Activated naive CD8-positive, alpha-beta T cell (primary cell): ENCODE measurements around the gene NFYC.

ENCODE experiments used
- H3K27ac Mint-ChIP-seq: one replicate; pipeline ENCODE4 v1.8.0; 2021; ENCODE audit warnings: mixed read lengths
- H3K27me3 Mint-ChIP-seq: one replicate; pipeline ENCODE4 v1.8.0; 2021; ENCODE audit warnings: mixed read lengths
- H3K36me3 Mint-ChIP-seq: one replicate; pipeline ENCODE4 v1.8.0; 2021; ENCODE audit warnings: mixed read lengths
- H3K4me1 Mint-ChIP-seq: one replicate; pipeline ENCODE4 v1.8.0; 2021; ENCODE audit warnings: low read depth, mixed read lengths
- H3K4me3 Mint-ChIP-seq: one replicate; pipeline ENCODE4 v1.8.0; 2021; ENCODE audit warnings: mild to moderate bottlenecking, mixed read lengths
- H3K9me3 Mint-ChIP-seq: one replicate; pipeline ENCODE4 v1.8.0; 2021; ENCODE audit warnings: low read depth, mixed read lengths

The NFYC gene

GRCh38 chr1:40808002-40808401, 116.5 kb downstream of the NFYC start:
- H3K4me3 Mint-ChIP-seq, result no peak overlapping the region
- no peaks in the 10 kb centered on the region for H3K36me3 Mint-ChIP-seq
- H3K27me3 Mint-ChIP-seq, result no peaks in the 10 kb centered on the region
- H3K27ac Mint-ChIP-seq, result no peak overlapping the region
- H3K9me3 Mint-ChIP-seq, result no peaks in the 10 kb centered on the region
- peaks cover 22% of the 10 kb centered on the region for H3K4me1 Mint-ChIP-seq

GRCh38 chr1:40808444-40808843, 116.9 kb downstream of the NFYC start:
- Mint-ChIP-seq H3K9me3 (no peaks in the 10 kb centered on the region), H3K4me3 (no peak overlapping the region), H3K4me1 (peaks cover 22% of the 10 kb centered on the region), H3K36me3 (no peaks in the 10 kb centered on the region), H3K27me3 (no peaks in the 10 kb centered on the region), H3K27ac (no peak overlapping the region)

GRCh38 chr1:40808909-40809308, 117.4 kb downstream of the NFYC start:
- H3K36me3 Mint-ChIP-seq, result no peaks in the 10 kb centered on the region
- H3K27me3 Mint-ChIP-seq, result no peaks in the 10 kb centered on the region
- no peak overlapping the region for H3K4me3 Mint-ChIP-seq
- peaks cover 22% of the 10 kb centered on the region for H3K4me1 Mint-ChIP-seq
- H3K9me3 Mint-ChIP-seq, result no peaks in the 10 kb centered on the region
- no peak overlapping the region for H3K27ac Mint-ChIP-seq

DNA sequence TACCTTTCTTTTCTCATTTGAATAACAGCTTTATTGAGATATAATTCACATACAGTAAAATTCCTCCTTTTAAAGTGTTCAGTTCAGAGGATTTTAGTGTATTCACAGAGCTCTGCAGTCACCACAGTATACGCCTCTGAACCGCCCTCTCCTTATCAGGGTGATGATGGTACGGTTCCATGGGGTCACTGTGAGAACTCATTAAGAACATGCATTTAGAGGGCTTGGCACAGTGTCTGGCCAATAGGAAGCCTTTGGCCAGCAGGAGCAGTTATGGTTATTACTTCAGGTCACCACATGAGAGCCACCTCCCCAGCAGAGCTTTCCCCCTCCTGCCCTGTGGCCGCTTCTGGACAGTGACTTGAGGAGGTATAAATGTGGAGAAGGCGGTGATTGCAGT, 119.4 kb downstream of the NFYC start:
- Mint-ChIP-seq H3K27ac (no peak overlapping the region), H3K9me3 (no peaks in the 10 kb centered on the region)

DNA sequence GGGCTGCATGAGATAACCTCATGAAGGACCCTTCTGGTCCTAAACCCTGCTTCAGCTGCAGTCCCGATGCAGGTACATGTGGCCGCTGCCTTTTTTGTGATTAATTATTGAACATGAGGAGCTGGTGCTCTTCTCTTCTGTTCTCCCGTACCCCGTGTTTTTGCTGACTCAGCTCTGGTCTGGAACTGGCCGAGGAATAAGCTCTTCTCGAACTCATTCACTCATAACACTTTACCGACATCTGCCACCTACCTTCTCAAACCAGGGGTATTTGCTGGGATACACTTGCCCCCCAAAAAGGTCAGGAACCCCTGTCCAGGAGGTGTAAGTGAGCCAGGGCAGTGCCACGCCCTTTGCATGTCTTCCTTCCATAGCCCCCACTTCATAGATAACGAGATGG, 123.9 kb downstream of the NFYC start:
- Mint-ChIP-seq H3K36me3 (no peaks in the 10 kb centered on the region), H3K9me3 (no peaks in the 10 kb centered on the region), H3K27me3 (no peaks in the 10 kb centered on the region), H3K4me1 (peaks cover 9% of the 10 kb centered on the region), H3K27ac (no peak overlapping the region), H3K4me3 (no peak overlapping the region)

More for the DNA sequence above, 119.4 kb downstream of the NFYC start:
- Mint-ChIP-seq H3K27me3 (no peaks in the 10 kb centered on the region), H3K4me1 (peaks cover 20% of the 10 kb centered on the region), H3K4me3 (no peak overlapping the region), H3K36me3 (no peaks in the 10 kb centered on the region)

GRCh38 chr1:40817791-40818263, 126.3 kb downstream of the NFYC start:
- Mint-ChIP-seq H3K27me3 (no peaks in the 10 kb centered on the region), H3K36me3 (no peaks in the 10 kb centered on the region), H3K4me3 (peak overlapping the region; percentile 75), H3K4me1 (peaks cover 7% of the 10 kb centered on the region), H3K9me3 (no peaks in the 10 kb centered on the region), H3K27ac (no peak overlapping the region)

DNA sequence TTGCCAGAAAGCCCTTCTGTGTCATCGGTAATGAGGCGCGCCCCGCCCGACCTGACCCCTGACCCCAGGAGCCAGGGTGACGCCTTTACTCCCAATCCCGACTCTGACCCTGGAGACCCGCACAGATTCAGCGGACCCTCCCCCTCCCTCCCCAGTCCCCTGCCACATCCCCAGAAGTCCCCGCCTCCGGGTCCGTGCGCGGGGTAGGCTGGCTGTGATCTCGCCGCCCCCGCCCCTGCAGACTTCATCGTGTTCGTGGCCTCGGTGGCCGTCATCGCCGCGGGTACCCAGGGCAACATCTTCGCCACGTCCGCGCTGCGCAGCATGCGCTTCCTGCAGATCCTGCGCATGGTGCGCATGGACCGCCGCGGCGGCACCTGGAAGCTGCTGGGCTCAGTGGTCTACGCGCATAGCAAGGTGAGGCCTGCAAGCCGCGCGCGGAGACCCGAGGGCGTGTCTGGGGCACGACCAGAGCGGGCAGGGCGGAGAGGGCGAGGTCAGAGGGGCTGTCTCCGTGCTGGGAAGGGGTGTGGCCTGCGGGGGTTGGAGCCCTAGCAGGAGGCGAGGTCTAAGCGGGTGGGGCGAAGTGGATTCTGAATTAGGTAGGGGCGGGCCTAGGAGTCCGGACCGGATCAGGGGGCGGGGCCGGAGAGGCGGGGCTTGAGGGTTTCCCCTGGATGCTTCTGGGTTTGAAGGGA, 126.9 kb downstream of the NFYC start:
- Mint-ChIP-seq H3K4me3 (peak overlapping the region; percentile 75), H3K27me3 (no peaks in the 10 kb centered on the region), H3K27ac (no peak overlapping the region), H3K9me3 (no peaks in the 10 kb centered on the region), H3K4me1 (peaks cover 7% of the 10 kb centered on the region), H3K36me3 (no peaks in the 10 kb centered on the region)

- Mint-ChIP-seq H3K36me3 (no peaks in the 10 kb centered on the region), H3K4me1 (peaks cover 7% of the 10 kb centered on the region)
Measured at GRCh38 chr1:40819101-40819500, 127.6 kb downstream of the NFYC start.

DNA sequence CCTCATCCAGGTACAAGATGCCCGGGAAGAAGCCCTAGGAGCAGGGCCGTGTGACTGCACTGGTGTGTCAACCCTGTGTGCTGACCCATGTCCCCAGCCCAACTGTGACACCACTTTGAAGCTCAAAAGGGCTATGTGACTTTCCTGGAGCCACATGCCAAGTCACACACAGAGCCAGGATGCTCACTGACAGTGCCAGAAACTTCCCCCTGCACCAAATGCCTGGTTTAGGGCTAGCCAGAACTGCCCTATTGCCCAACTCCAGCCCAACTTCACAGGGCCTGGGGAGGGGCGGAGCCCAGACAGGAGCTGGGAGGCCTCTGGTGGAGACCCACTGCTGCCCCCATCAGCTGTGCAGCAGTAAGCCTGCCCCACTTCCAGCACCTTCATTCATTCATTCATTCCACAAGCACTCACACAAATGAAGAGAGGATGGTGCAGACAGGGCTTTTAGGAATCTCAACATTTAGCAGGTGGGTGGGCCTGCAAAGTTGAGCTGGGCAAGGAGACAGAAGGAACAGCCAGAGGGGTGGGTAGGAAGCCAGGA, 128.8 kb downstream of the NFYC start:
- peaks cover 15% of the 10 kb centered on the region for H3K4me1 Mint-ChIP-seq
- H3K27me3 Mint-ChIP-seq, result no peaks in the 10 kb centered on the region
- H3K4me3 Mint-ChIP-seq, result no peak overlapping the region
- H3K27ac Mint-ChIP-seq, result no peak overlapping the region
- H3K9me3 Mint-ChIP-seq, result no peaks in the 10 kb centered on the region
- H3K36me3 Mint-ChIP-seq, result no peaks in the 10 kb centered on the region

More at GRCh38 chr1:40819101-40819500, 127.6 kb downstream of the NFYC start:
- Mint-ChIP-seq H3K9me3 (no peaks in the 10 kb centered on the region), H3K4me3 (peak overlapping the region; percentile 75), H3K27ac (no peak overlapping the region), H3K27me3 (no peaks in the 10 kb centered on the region)
